Measurements from ENCODE around the gene KRTAP19-4.
"Not testable (repeated sequence)": the region's sequence is repeated elsewhere in the genome, so short reads cannot be mapped to it uniquely, and the experiment has no call there.

The KRTAP19-4 gene, protein sequence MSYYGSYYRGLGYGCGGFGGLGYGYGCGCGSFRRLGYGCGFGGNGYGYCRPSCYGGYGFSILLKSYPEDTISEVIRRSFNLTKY

GRCh38 chr21:30497065-30497464 lies at the start of gene KRTAP19-4:
Gene KRTAP19-4, minus strand, starts transcription at chr21:30497165. Its CDS starts 55 bp downstream, at chr21:30497110.
- DNase-seq: no peak

DNA sequence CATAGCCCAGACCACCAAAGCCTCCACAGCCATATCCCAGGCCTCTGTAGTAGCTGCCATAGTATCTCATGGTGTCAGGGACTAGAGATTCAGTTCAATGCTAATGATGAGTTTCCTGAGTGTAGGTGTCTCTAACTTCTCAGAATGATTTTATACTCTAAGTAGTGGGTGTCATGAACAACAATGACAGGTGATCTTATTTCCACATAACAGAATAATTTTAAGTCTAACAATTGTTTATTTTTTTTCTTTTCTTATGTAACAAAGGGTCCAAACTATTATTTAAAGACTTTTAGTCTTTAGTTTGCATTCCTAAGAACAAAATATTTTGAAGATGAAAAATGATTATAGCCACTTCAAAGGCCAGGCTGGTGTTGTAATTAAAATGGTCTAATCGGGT lies 44.8 kb upstream of the KRTAP19-4 start, which contains the start of gene KRTAP19-6:
TSS of gene KRTAP19-6 (minus strand) at position 101 of the 400 bp plus-strand sequence. CDS start at position 70, 31 bp downstream.
- no peak for DNase-seq

DNA sequence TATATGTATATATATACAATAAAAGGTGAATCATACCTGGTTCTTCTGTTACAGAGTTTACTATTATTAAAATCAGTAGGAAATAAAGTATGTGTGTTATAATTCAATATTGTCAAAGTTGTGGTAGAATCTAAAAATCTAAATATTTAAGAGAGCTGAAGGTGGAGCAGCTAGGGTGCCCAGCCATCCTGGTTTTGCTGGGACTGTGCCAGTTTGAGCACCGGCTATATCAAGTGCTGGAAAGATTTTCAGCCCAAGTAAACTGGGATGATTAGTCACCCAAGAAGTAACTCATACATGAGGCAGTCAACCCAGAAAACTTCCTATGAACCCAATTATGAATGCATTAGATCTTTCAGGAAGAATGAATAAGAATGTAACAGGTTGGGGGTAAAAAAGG lies 21.9 kb upstream of the KRTAP19-4 start:
- DNase-seq: no peak

GRCh38 chr21:30515681-30516080 lies 18.7 kb upstream of the KRTAP19-4 start:
- DNase-seq: no peak

DNA sequence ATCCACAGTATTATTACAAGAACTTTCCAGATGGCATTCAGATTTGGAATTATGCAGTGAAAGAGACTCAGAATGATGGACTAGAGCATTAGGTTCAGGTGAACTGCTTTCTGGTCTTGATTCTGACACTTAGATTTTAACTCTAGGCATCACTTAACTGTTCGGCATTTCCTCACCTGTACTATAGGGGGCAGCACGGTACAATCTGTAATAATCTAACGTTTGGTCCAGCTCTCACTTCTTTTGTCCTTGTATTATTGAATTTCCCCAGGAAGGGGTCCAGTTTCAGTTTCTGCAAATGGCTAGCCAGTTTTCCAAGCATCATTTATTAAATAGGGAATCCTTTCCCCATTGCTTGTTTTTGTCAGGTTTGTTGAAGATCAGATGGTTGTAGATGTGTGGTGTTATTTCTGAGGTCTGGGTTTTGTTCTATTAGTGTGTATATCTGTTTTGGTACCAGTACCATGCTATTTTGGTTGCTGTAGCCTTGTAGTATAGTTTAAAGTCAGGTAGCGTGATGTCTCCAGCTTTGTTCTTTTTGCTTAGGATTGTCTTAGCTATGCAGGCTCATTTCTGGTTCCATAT lies 8.7 kb upstream of the KRTAP19-4 start:
- DNase-seq: not testable (repeated sequence)

GRCh38 chr21:30502041-30502440 lies 5.1 kb upstream of the KRTAP19-4 start, which contains the start of gene KRTAP19-5:
Gene KRTAP19-5, minus strand, starts transcription at chr21:30502141. Its CDS starts 51 bp downstream, at chr21:30502090.
- no peak for DNase-seq

GRCh38 chr21:30491963-30492428 lies 5.0 kb downstream of the KRTAP19-4 start, which contains the start of gene KRTAP19-3:
Gene KRTAP19-3, minus strand, starts transcription at chr21:30492013. Its CDS starts 56 bp downstream, at chr21:30491957.
- DNase-seq: no peak

- DNase-seq: no peak
Measured at GRCh38 chr21:30487336-30487735, 9.6 kb downstream of the KRTAP19-4 start, which contains the start of gene KRTAP19-2. Gene KRTAP19-2, minus strand, starts transcription at chr21:30487436. Its CDS starts 88 bp downstream, at chr21:30487348.

DNA sequence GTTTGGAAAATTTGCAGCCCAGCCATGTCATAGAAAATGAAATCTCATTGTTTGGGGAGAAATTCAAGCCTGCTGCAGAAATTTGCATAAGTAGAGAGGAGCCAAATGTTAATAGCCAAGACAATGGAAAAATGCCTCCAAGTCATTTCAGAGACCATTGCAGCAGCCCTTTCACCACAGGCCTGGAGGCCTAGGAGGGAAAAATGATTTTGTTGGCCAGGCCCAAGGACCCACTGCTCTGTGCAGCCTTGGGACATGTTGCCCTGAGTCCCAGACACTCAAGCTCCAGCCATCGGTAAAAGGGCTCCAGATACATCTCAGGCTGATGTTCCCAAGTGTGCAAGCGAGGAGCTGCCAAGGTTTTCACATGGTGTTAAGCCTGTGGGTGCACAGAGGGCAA lies 10.8 kb downstream of the KRTAP19-4 start:
- no peak for DNase-seq

GRCh38 chr21:30482130-30482529 lies 14.8 kb downstream of the KRTAP19-4 start:
- no peak for DNase-seq

DNA sequence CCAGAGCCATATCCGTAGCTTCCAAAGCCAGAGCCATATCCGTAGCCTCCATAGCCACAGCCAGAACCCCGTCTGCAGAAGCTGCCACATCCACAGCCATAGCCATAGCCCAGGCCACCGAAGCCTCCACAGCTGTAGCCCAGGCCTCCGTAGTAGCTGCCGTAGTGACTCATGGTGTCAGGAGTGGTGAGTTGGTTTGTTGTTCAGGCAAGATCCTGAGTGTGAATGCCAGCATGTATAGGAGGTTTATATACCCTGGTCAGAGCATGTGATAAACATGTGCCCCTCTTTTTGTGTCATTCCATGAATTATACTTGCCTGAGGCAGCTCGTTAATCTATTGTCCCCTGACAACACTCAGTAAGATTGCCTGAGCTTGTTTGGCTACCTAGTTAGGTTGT lies 16.8 kb downstream of the KRTAP19-4 start, which contains the start of gene KRTAP19-1:
TSS of gene KRTAP19-1 (minus strand) at position 223 of the 400 bp plus-strand sequence. CDS start at position 173, 50 bp downstream.
- DNase-seq: no peak

DNA sequence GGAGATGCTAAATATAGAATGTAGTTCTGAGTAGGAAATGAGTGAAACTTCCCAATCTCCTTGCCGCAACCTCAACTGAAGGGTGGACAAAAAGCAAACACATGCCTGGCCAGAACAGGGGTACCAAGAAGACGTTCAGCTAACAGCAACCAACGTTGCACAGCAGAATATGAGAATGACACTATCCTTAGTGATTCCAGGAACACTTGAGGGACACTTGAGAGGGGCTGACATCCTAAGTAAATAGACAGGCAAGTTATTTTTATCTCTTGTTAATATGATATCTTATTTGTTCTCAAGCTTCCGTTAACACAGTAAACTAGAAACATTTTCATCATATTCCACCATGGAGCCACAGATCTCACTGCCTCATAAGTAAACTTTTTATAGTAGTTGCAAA lies 17.7 kb downstream of the KRTAP19-4 start:
- no peak for DNase-seq

DNA sequence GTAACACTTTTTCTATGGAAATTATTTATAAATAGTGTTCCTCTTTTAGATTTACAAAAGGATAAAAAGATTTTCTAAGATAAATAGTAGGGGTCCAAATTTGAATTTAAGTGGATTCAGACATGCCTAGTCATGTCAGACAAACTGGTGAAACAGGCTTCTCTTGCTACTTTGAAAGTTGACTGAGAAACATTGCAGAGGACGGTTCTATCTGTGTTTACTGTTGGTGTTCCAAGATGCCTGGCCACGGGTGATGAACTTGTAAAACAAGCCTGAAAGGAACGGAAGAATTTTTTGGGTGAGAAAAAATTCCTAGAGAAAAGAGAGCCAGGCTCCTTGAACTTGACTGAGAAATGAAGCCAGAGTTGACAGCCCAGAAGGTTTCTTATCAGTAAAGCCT lies 19.0 kb downstream of the KRTAP19-4 start:
- DNase-seq: no peak

GRCh38 chr21:30468900-30469714 lies 27.9 kb downstream of the KRTAP19-4 start:
- DNase-seq: no peak

GRCh38 chr21:30463713-30464112 lies 33.3 kb downstream of the KRTAP19-4 start:
- no peak for DNase-seq

GRCh38 chr21:30448514-30448913 lies 48.5 kb downstream of the KRTAP19-4 start:
- DNase-seq: no peak

DNA sequence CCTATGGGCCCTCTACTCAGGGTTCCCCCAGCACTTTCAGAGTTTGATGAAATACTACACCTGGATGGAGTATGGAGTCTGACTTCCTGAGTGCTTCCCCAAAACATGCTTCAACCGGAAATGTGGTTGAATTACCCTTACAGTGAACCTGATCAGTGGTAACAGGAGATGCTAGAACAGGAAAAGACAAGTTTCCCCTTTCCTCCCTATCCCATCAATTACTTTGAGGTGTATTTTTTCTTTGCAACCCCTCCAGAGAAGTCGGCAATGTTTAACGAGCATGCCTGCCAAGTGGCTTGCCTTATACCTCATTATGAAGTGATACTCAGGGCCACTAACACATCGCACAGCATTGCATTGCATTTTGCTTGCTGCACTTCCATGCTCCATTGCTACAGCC lies 49.9 kb downstream of the KRTAP19-4 start:
- DNase-seq: no peak

All from NCI-H446 treated with DMSO at 0.1 percent for 48 hours (cell line).